IMR-90 (cell line): ENCODE measurements around the gene NCR1.
"Not testable (repeated sequence)": the region's sequence is repeated elsewhere in the genome, so short reads cannot be mapped to it uniquely, and the experiment has no call there.

Source experiments
- BHLHE40 ChIP-seq: fragments of 150-350 bp; IDR thresholded peaks from 2 replicates; pipeline ENCODE4 v1.6.1; 2016; ENCODE audit warnings: mild to moderate bottlenecking, low read depth, low read length
- FOS ChIP-seq: fragments of 150-350 bp; IDR thresholded peaks from 2 replicates; pipeline ENCODE4 v1.6.1; 2016; ENCODE audit warnings: low read depth, low read length
- MAZ ChIP-seq: IDR thresholded peaks from 2 replicates; pipeline ENCODE4 v1.6.1; 2012; ENCODE audit warnings: low read depth, mild to moderate bottlenecking, low read length, improper control_type of control experiment, moderate library complexity, borderline replicate concordance
- MXI1 ChIP-seq: IDR thresholded peaks from 2 replicates; pipeline ENCODE4 v1.6.1; 2012; ENCODE audit warnings: low read depth, mild to moderate bottlenecking, low read length, moderate library complexity, borderline replicate concordance
- NFE2L2 ChIP-seq: fragments of 150-350 bp; IDR thresholded peaks from 2 replicates; pipeline ENCODE4 v1.6.1; 2016; ENCODE audit warnings: low read depth, mild to moderate bottlenecking, low read length
- POLR2A ChIP-seq: IDR thresholded peaks from 2 replicates; pipeline ENCODE4 v1.6.1; 2012; ENCODE audit warnings: mild to moderate bottlenecking, low read depth, low read length
- RAD21 ChIP-seq: IDR thresholded peaks from 2 replicates; pipeline ENCODE4 v1.6.1; 2012; ENCODE audit warnings: low read length, improper control_type of control experiment
- USF2 ChIP-seq: fragments of 150-350 bp; IDR thresholded peaks from 2 replicates; pipeline ENCODE4 v1.6.1; 2017; ENCODE audit warnings: mild to moderate bottlenecking, antibody characterized with exemption, low read length, low read depth
- TF ChIP-seq, protein P1 (sequence below): conservative IDR thresholded peaks from 2 replicates; pipeline ENCODE4 v1.5.1; 2012; ENCODE audit warnings: mild to moderate bottlenecking, low read depth, low read length, improper control_type of control experiment

DNA sequence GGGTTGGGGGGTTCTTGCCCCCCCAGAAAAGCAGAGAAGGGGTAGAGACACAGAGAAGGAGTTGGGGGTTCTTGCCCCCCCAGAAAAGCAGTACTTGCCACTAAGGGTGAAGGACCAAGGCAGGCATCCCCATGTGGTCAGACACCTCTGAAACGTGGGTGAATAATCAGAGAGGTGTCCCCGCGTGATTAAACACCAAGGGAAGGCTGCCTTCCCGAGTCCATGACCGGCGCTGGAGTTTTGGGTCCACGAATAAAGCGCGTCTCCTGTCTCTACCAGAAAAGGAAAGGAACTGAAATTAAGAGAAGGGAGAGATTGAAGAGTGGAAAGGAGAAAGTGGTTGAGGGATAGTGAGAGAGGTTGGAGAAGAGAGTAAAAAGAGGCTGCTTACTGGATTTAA is 6.3 kb upstream of the NCR1 start:
- not testable (repeated sequence) for TF ChIP-seq POLR2A, BHLHE40, MAZ, RAD21, MXI1, NFE2L2, FOS, USF2
- TF ChIP-seq, protein P1, sequence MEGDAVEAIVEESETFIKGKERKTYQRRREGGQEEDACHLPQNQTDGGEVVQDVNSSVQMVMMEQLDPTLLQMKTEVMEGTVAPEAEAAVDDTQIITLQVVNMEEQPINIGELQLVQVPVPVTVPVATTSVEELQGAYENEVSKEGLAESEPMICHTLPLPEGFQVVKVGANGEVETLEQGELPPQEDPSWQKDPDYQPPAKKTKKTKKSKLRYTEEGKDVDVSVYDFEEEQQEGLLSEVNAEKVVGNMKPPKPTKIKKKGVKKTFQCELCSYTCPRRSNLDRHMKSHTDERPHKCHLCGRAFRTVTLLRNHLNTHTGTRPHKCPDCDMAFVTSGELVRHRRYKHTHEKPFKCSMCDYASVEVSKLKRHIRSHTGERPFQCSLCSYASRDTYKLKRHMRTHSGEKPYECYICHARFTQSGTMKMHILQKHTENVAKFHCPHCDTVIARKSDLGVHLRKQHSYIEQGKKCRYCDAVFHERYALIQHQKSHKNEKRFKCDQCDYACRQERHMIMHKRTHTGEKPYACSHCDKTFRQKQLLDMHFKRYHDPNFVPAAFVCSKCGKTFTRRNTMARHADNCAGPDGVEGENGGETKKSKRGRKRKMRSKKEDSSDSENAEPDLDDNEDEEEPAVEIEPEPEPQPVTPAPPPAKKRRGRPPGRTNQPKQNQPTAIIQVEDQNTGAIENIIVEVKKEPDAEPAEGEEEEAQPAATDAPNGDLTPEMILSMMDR: not testable (repeated sequence)
